WTC11 (cell line): ENCODE data around the gene ATP2B1.

Source experiments
- CREB1 ChIP-seq: sonication (generic); formaldehyde crosslinking; IDR thresholded peaks from 2 replicates; pipeline ENCODE4 v1.8.0; 2023; ENCODE audit warnings: mild to moderate bottlenecking, missing genetic modification reagents
- CTCF ChIP-seq: fragments of 200-600 bp; IDR thresholded peaks from 2 replicates; pipeline ENCODE4 v1.8.0; 2022; ENCODE audit warnings: antibody characterized with exemption
- EMX1 ChIP-seq: fragments of 250-450 bp; sonication (Bioruptor Pico); IDR thresholded peaks from 2 replicates; pipeline ENCODE4 v1.8.0; 2021; ENCODE audit warnings: mild to moderate bottlenecking
- FOXP4 ChIP-seq: sonication (generic); formaldehyde crosslinking; IDR thresholded peaks from 2 replicates; pipeline ENCODE4 v1.8.0; 2022; ENCODE audit warnings: mild to moderate bottlenecking, missing genetic modification reagents
- MAX ChIP-seq: sonication (generic); formaldehyde crosslinking; IDR thresholded peaks from 2 replicates; pipeline ENCODE4 v1.8.0; 2022; ENCODE audit warnings: mild to moderate bottlenecking, missing genetic modification reagents
- NR3C1 ChIP-seq: sonication (generic); formaldehyde crosslinking; conservative IDR thresholded peaks from 2 replicates; pipeline ENCODE4 v1.8.1; 2023; ENCODE audit warnings: low read depth, mild to moderate bottlenecking, missing genetic modification reagents
- RELA ChIP-seq: sonication (generic); formaldehyde crosslinking; IDR thresholded peaks from 2 replicates; pipeline ENCODE4 v1.8.1; 2022; ENCODE audit warnings: missing genetic modification reagents, mild to moderate bottlenecking, borderline replicate concordance
- TEAD4 ChIP-seq: sonication (generic); formaldehyde crosslinking; IDR thresholded peaks from 2 replicates; pipeline ENCODE4 v1.8.0; 2022; ENCODE audit warnings: mild to moderate bottlenecking, missing genetic modification reagents
- ZNF263 ChIP-seq: sonication (generic); formaldehyde crosslinking; IDR thresholded peaks from 2 replicates; pipeline ENCODE4 v1.8.1; 2022; ENCODE audit warnings: low read depth, mild to moderate bottlenecking, moderate library complexity, missing genetic modification reagents
- ZNF423 ChIP-seq: fragments of 250-450 bp; sonication (Bioruptor Pico); IDR thresholded peaks from 2 replicates; pipeline ENCODE4 v2.1.2; 2022; ENCODE audit warnings: mild to moderate bottlenecking, moderate library complexity

GRCh38 chr12:89546151-89546550 lies 162.5 kb downstream of the ATP2B1 start:
- TF ChIP-seq CTCF (no peak), MAX (CRISPR knock-in tag) (no peak), FOXP4 (no peak), ZNF263 (CRISPR knock-in tag) (no peak), EMX1 (no peak), NR3C1 (CRISPR knock-in tag) (no peak), RELA (CRISPR knock-in tag) (no peak), CREB1 (CRISPR knock-in tag) (no peak), TEAD4 (CRISPR knock-in tag) (no peak), ZNF423 (CRISPR knock-in tag) (no peak)
